ENCODE results near the gene ZNF423. TPM values are rescaled to one million over a fixed set of nuclear protein-coding genes. Genes with fewer than 3 reads are reported as not detected.

Gene ZNF423
- total RNA-seq, 1 donor from 2014 or later, result not detected

DNA sequence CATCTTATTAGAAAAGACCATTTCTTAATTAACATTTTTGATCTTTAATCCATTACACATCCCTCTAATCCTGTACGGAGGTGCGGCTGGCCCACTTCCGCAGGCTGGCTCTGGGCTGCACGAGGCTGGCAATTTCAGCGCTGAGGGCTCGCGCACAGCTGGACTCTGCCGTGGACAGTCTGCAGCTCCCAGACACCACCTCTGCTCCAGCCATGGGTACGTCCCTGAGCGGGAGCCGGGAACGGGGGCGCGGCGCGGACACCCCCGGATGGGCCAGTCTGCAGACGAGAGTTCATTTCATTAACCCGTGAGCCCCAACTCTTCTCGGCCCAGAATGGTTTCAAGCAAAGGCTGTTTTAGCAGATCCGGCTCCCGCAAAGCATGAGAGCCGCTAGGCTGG, 87.9 kb downstream of the ZNF423 start:
- TF ChIP-seq, protein P1, sequence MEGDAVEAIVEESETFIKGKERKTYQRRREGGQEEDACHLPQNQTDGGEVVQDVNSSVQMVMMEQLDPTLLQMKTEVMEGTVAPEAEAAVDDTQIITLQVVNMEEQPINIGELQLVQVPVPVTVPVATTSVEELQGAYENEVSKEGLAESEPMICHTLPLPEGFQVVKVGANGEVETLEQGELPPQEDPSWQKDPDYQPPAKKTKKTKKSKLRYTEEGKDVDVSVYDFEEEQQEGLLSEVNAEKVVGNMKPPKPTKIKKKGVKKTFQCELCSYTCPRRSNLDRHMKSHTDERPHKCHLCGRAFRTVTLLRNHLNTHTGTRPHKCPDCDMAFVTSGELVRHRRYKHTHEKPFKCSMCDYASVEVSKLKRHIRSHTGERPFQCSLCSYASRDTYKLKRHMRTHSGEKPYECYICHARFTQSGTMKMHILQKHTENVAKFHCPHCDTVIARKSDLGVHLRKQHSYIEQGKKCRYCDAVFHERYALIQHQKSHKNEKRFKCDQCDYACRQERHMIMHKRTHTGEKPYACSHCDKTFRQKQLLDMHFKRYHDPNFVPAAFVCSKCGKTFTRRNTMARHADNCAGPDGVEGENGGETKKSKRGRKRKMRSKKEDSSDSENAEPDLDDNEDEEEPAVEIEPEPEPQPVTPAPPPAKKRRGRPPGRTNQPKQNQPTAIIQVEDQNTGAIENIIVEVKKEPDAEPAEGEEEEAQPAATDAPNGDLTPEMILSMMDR (IDR thresholded peaks at IDR 0.05), result no peak
- no peaks in the 10 kb centered on the region for H3K27me3 Mint-ChIP-seq
- ChIA-PET CTCF (no interaction called here), POLR2A (no interaction called here)
- intact Hi-C loops (cut with micrococcal nuclease), result no loop called here
- no peaks in the 10 kb centered on the region for H3K36me3 Mint-ChIP-seq (ENCODE audit: low read depth)
- no peak for ATAC-seq (ENCODE audit: low read depth)
- no peaks in the 10 kb centered on the region for H3K9me3 Mint-ChIP-seq
- H3K4me3 Mint-ChIP-seq, result no peak overlapping the region
- no peak overlapping the region for H3K27ac Mint-ChIP-seq
- no peak for DNase-seq
- H3K4me1 Mint-ChIP-seq, result no peaks in the 10 kb centered on the region

- intact Hi-C loops (cut with micrococcal nuclease), result no loop called here
- H3K9me3 Mint-ChIP-seq, result no peaks in the 10 kb centered on the region
- no peaks in the 10 kb centered on the region for H3K36me3 Mint-ChIP-seq (ENCODE audit: low read depth)
- no peak for ATAC-seq (ENCODE audit: low read depth)
- no peak overlapping the region for H3K4me3 Mint-ChIP-seq
- no peak for DNase-seq
- no peak overlapping the region for H3K27ac Mint-ChIP-seq
- POLR2A ChIA-PET, result no interaction called here
- H3K4me1 Mint-ChIP-seq, result no peaks in the 10 kb centered on the region
- CTCF ChIA-PET, result no interaction called here
- TF ChIP-seq, protein P1 (IDR thresholded peaks at IDR 0.05), result no peak
- no peaks in the 10 kb centered on the region for H3K27me3 Mint-ChIP-seq
These were observed 88.5 kb downstream of the ZNF423 start for GRCh38 chr16:49767414-49767813.

DNA sequence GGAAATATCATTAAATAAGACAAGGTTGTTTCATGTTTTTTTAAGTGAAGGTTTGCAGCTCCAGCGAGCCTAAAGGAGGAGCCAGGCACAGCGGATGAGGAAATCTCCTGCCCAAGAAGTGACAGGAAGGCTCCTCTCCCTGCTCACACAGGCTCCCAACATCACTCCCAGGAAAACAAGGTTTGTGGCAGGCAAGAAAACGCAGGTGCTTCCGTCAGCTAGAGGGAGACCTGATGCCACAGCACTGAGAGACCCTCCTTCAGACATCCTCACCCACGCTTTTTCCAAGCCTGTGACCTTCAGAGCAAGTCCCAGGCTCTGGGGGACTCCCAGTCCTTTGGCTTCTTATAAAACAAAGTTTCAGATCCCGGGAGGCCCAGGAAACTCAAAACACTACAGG, 89.7 kb downstream of the ZNF423 start:
- ATAC-seq (ENCODE audit: low read depth) (no peak), DNase-seq (no peak)
- TF ChIP-seq, protein P1 (IDR thresholded peaks at IDR 0.05), result no peak
- H3K36me3 Mint-ChIP-seq (ENCODE audit: low read depth), result no peaks in the 10 kb centered on the region
- H3K4me1 Mint-ChIP-seq, result no peaks in the 10 kb centered on the region
- no peaks in the 10 kb centered on the region for H3K27me3 Mint-ChIP-seq
- intact Hi-C loops (cut with micrococcal nuclease), result no loop called here
- CTCF ChIA-PET, result no interaction called here
- no peak overlapping the region for H3K4me3 Mint-ChIP-seq
- H3K9me3 Mint-ChIP-seq, result no peaks in the 10 kb centered on the region
- H3K27ac Mint-ChIP-seq, result no peak overlapping the region
- POLR2A ChIA-PET, result no interaction called here

- ATAC-seq (ENCODE audit: low read depth) (no peak), DNase-seq (no peak)
- Mint-ChIP-seq H3K4me1 (no peaks in the 10 kb centered on the region), H3K27ac (no peak overlapping the region), H3K36me3 (ENCODE audit: low read depth) (no peaks in the 10 kb centered on the region), H3K4me3 (no peak overlapping the region), H3K9me3 (no peaks in the 10 kb centered on the region), H3K27me3 (no peaks in the 10 kb centered on the region)
- intact Hi-C loops (cut with micrococcal nuclease), result no loop called here
- TF ChIP-seq, protein P1 (IDR thresholded peaks at IDR 0.05), result no peak
- ChIA-PET CTCF (no interaction called here), POLR2A (no interaction called here)
These were observed 92.1 kb downstream of the ZNF423 start for GRCh38 chr16:49763826-49764225.

- Mint-ChIP-seq H3K27me3 (peaks cover 3% of the 10 kb centered on the region), H3K9me3 (no peaks in the 10 kb centered on the region), H3K27ac (no peak overlapping the region), H3K4me1 (no peaks in the 10 kb centered on the region), H3K36me3 (ENCODE audit: low read depth) (no peaks in the 10 kb centered on the region), H3K4me3 (no peak overlapping the region)
- CTCF ChIA-PET, result no interaction called here
- POLR2A ChIA-PET, result no interaction called here
- TF ChIP-seq, protein P1 (IDR thresholded peaks at IDR 0.05), result no peak
- no peak for DNase-seq
- ATAC-seq (ENCODE audit: low read depth), result no peak
- intact Hi-C loops (cut with micrococcal nuclease), result no loop called here
These were observed 95.1 kb downstream of the ZNF423 start for GRCh38 chr16:49760815-49761214.

Data from activated B cell treated with CpG ODN at 0.5 μM for 24 hours (primary cell).